Lower leg skin (tissue), 4 donors: ENCODE measurements around the gene ANKRD24. TPM values are rescaled to one million over a fixed set of nuclear protein-coding genes. Genes with fewer than 3 reads are reported as not detected.
A peak's percentile ranks its signal among the peaks of the same experiment; 100 is the strongest.
"Not testable (repeated sequence)": the region's sequence is repeated elsewhere in the genome, so short reads cannot be mapped to it uniquely, and the experiment has no call there.

Experiments
- DNase-seq, 2 donors: peaks; one replicate each; pipeline ENCODE4 v3.0.0-alpha.2; 2019; ENCODE audit warnings: low spot score in 2 of 2
- H3K4me3 ChIP-seq: fragments of 200-600 bp; sonication (generic); 2 replicates; pipeline ENCODE4 v1.5.1; 2017; ENCODE audit warnings: mild to moderate bottlenecking, low read depth; ENCODE audit not compliant: poor library complexity, severe bottlenecking
- POLR2A ChIP-seq, 2 donors: fragments of 450-650 bp; IDR thresholded peaks; one replicate each; pipeline ENCODE4 v1.6.1; 2016 to 2017; ENCODE audit warnings: antibody characterized with exemption in 2 of 2, mild to moderate bottlenecking in 1 of 2, moderate library complexity in 1 of 2
- WGBS, 2 donors: methylation state at CpG; one replicate each; pipeline ENCODE4 v1.1.5; 2018; 5-methylcytosine and 5-hydroxymethylcytosine counted together
- intact Hi-C: fragments of 100-400 bp; cut with DNase I; formaldehyde crosslinking; loops from one replicate; pipeline ENCODE4 v1.15.0; 2023; ENCODE audit warnings: low total_unique reads
- total RNA-seq, 4 donors: library from RNA; depleted of rRNA; stranded (reverse); fragments of >200 nt; gene quantifications; one replicate each; pipeline ENCODE4 v1.1.0, GENCODE V29; 2016
- TF ChIP-seq, protein P1 (sequence below), 3 donors: fragments of 450-650 bp; IDR thresholded peaks; one replicate each; pipeline ENCODE4 v1.5.1; 2016; ENCODE audit warnings: antibody characterized with exemption in 3 of 3, mild to moderate bottlenecking in 3 of 3, moderate library complexity in 2 of 3

Gene ANKRD24
- 1 to 10 TPM in 2 of 4 donors, under 1 TPM in 1, not detected in 1; 0.22 to 3.2 (median 1.5) TPM for total RNA-seq

DNA sequence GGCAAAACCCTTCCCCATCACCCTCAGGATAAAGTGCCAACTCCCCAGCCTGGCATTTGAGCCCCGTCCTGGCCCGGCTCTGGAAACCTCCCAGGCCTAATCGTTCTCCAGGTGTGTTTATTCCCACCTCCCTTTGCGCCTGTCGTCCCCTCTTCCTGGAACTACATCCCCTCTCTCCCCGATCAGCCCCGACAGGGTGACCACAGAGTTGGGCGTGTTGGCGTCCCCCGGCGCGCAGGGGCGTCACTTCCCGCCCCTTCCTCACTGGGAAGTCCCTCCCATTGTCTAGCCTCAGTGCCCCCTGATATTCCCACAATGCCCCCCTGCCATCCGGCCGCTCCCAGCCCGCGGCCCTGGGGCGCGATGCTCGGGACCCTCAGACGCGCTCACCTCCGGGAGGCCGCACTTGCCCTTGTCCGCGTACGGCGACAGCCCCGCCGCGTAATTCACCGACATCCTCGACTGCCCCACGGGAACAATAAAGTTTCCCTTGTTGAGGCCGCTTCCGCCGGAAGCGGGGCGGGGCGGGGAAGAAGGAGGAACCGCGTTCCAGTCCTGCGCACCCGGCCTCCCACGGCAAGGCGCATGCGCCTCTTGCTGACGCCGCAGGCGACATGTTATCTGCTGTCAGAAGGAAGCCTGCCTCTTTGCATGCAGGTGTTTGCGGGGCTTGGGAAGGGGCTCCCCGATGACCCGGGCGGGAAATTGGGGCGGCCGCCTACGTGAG is at the start of gene ANKRD24, which contains the start of gene SIRT6:
TSS of gene ANKRD24 (plus strand) at position 606 of the 727 bp plus-strand sequence. CDS start 3,737 bp downstream, outside the sequence.
TSS of gene SIRT6 (minus strand) at position 480 of the 727 bp plus-strand sequence. CDS start at position 456, 24 bp downstream.
- intact Hi-C loops: no loop called here
- 1 to 2% methylated on average over 40 to 58 of the region's 58 CpGs for WGBS, 2 donors
- peak; percentile 93 to 98 for DNase-seq
- H3K4me3 ChIP-seq: peak within 1 kb of the TSS; percentile 69
- TF ChIP-seq, protein P1, sequence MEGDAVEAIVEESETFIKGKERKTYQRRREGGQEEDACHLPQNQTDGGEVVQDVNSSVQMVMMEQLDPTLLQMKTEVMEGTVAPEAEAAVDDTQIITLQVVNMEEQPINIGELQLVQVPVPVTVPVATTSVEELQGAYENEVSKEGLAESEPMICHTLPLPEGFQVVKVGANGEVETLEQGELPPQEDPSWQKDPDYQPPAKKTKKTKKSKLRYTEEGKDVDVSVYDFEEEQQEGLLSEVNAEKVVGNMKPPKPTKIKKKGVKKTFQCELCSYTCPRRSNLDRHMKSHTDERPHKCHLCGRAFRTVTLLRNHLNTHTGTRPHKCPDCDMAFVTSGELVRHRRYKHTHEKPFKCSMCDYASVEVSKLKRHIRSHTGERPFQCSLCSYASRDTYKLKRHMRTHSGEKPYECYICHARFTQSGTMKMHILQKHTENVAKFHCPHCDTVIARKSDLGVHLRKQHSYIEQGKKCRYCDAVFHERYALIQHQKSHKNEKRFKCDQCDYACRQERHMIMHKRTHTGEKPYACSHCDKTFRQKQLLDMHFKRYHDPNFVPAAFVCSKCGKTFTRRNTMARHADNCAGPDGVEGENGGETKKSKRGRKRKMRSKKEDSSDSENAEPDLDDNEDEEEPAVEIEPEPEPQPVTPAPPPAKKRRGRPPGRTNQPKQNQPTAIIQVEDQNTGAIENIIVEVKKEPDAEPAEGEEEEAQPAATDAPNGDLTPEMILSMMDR (IDR thresholded peaks at IDR 0.05): no peak
- TF ChIP-seq POLR2A (IDR thresholded peaks at IDR 0.05): no peak

DNA sequence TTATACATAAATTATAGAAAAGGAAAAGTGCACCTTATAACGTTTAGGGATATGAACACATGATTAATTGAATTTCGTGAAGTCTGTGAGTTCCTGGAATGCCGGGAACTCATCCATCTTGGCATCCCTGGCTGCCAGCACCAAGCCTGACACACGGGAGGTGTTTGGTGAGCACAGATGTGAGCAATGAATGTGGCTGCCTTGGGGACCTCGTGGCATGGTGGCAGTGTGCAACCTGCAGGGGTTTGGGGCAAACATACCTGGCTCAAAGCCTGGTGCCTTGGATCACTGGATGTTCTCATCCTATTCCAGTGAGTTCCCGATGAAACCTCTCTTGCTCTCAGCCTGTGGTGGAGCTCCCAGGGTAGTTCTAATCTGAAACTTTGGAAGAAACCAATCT is 48.1 kb upstream of the ANKRD24 start:
- no peak overlapping the region for H3K4me3 ChIP-seq
- intact Hi-C loops: no loop called here
- 14 to 21% methylated on average over 6 of the region's 6 CpGs for WGBS, 2 donors
- no peak for DNase-seq
- no peak for TF ChIP-seq POLR2A (IDR thresholded peaks at IDR 0.05)
- TF ChIP-seq, protein P1 (IDR thresholded peaks at IDR 0.05): no peak

DNA sequence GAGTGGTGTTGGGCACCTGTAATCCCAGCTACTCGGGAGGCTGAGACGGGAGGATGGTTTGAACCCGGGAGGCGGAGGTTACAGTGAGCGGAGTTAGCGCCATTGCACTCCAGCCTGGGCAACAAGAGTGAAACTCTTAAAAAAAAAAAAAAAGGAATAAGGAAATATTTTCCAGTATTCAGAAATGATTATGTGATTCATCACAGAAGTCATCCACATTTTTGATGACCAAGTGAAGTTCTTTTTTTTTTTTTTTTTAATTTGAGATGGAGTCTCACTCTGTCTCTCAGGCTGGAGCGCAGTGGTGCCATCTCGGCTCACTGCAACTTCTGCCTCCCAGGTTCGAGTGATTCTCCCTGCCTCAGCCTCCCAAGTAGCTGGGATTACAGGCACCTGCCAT is 47.1 kb upstream of the ANKRD24 start:
- intact Hi-C loops, H3K4me3 ChIP-seq, DNase-seq: not testable (repeated sequence)
- WGBS, 2 donors: 91 to 92% methylated on average over 9 of the region's 9 CpGs

DNA sequence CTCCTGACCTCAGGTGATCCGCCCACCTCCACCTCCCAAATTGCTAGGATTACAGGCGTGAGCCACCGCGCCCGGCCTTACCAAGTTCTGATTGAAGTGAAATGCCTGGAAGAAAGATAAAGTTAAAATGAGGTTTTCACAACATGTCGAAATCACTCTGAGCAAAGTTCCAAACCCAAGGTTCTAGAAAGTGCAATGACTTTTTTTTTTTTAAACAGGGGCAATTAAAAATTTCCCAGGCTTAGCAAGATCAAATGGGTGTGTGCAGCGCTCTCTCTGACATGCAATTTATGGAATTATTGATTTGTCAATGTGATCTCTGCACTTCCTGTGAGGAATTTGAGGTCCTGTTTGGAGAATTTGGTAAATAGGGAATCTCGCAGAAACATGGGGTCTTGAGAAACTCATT is 45.8 kb upstream of the ANKRD24 start:
- no peak for DNase-seq
- no peak overlapping the region for H3K4me3 ChIP-seq
- WGBS, 2 donors: 83 to 91% methylated on average over 8 of the region's 8 CpGs
- TF ChIP-seq POLR2A (IDR thresholded peaks at IDR 0.05): no peak
- TF ChIP-seq, protein P1 (IDR thresholded peaks at IDR 0.05): no peak
- intact Hi-C loops: no loop called here

DNA sequence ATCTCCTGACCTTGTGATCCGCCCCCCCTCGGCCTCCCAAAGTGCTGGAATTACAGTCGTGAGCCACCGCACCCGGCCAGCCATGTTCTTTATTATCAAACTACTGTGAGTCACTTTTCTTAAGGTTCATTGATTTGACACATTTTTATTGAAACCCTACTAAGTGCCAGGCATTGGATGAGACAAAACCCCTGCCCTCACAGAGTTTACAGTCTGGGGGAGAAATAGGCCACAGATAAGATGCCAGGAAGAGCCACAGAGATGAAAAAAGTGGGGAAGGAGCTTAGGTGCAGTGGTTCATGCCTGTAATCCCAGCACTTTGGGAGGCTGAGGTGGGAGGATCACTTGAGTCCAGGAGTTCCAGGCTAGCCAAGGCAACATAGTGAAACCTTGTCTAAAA is 44.0 kb upstream of the ANKRD24 start:
- H3K4me3 ChIP-seq: no peak overlapping the region
- DNase-seq: no peak
- intact Hi-C loops: no loop called here
- WGBS, 2 donors: 85 to 86% methylated on average over 5 of the region's 5 CpGs
- TF ChIP-seq, protein P1 (IDR thresholded peaks at IDR 0.05): no peak
- no peak for TF ChIP-seq POLR2A (IDR thresholded peaks at IDR 0.05)

DNA sequence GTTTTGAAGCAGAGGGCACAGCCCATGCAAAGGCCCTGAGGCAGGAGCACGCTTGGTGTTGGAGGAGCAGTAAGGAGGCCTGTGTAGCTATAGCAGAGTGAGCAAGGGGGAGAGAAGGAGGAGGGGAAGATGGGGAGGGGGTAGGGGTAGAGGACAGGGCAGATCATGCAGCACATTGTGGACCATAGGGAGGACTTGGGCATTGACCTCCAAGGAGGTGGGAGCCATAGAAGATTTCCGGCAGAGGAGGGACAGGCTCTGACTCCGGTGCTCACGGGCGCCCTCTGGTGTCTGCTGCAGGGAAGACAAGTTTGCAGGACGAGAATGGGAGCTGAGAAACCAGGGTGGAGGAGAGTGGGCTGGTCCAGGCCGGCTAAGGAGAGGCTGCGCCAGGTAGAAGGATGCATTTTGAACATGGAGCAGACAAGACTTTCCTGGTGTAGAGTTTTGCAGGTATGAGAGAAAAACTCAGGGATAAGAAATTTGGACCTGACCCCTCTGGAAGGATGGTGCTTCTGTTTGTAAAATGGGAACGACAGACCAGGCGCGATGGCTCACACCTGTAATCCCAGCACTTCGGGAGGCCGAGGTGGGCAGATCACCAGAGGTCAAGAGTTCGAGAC is 42.8 kb upstream of the ANKRD24 start:
- H3K4me3 ChIP-seq: no peak overlapping the region
- intact Hi-C loops: loop anchor here (10.0 kb wide), 1 partner anchor 65 kb away; no protein-coding TSS in a partner anchor
- no peak for TF ChIP-seq POLR2A (IDR thresholded peaks at IDR 0.05)
- TF ChIP-seq, protein P1 (IDR thresholded peaks at IDR 0.05): no peak
- WGBS, 2 donors: 30 to 33% methylated on average over 14 of the region's 14 CpGs
- DNase-seq: peak; percentile 69 to 97
